Measurements from ENCODE around the gene SLC5A11.

GRCh38 chr16:24939738-24940137 lies 94.0 kb downstream of the SLC5A11 start:
- TF ChIP-seq ZFX (IDR thresholded peaks at IDR 0.05) (no peak), CTCF (conservative IDR thresholded peaks at IDR 0.05) (no peak)
